H1 (cell line): ENCODE results near the gene LRRC37A3. TPM values are rescaled to one million over a fixed set of nuclear protein-coding genes. Genes with fewer than 3 reads are reported as not detected.
"Not testable (repeated sequence)": the region's sequence is repeated elsewhere in the genome, so short reads cannot be mapped to it uniquely, and the experiment has no call there.

Experiments
- CTCF ChIA-PET: fragments of 300-600 bp; sonication (Branson Sonifier 250); formaldehyde crosslinking; loops from one replicate; lab custom pipeline; 2021; ENCODE audit not compliant: partially characterized antibody; lab: Charles Lee
- POLR2A ChIA-PET: fragments of 300-600 bp; sonication (Branson Sonifier 250); formaldehyde crosslinking; loops from one replicate; lab custom pipeline; 2021; ENCODE audit warnings: inconsistent platforms; ENCODE audit not compliant: partially characterized antibody; lab: Charles Lee
- DNase-seq, 2 experiments: peaks; one replicate each; pipeline versions ENCODE4 v3.0.0 to v3.0.0-alpha.2; 2010 to 2022; ENCODE audit warnings: low spot score in 2 of 2, low read depth in 1 of 2, mixed read lengths in 1 of 2
- FAIRE-seq: peaks from 2 replicates; lab custom pipeline; 2011; peaks lifted over from hg19 to GRCh38; lab: Jason Lieb, UNC
- H2AFZ ChIP-seq: 2 replicates; pipeline ENCODE4 v1.8.1; 2012; ENCODE audit warnings: low read length, inconsistent platforms
- H2AK5ac ChIP-seq: 2 replicates; pipeline ENCODE4 v1.6.1; 2013; ENCODE audit warnings: low read depth, low read length
- H2BK120ac ChIP-seq: replicated peaks from 2 replicates; pipeline ENCODE3; 2013; ENCODE audit warnings: low read depth, low read length, inconsistent platforms
- H2BK12ac ChIP-seq: 2 replicates; pipeline ENCODE4 v1.6.1; 2013; ENCODE audit warnings: low read depth, low read length
- H2BK15ac ChIP-seq: 2 replicates; pipeline ENCODE4 v1.6.1; 2013; ENCODE audit warnings: low read length
- H2BK20ac ChIP-seq: 2 replicates; pipeline ENCODE4 v1.6.1; 2013; ENCODE audit warnings: low read length
- H2BK5ac ChIP-seq: 2 replicates; pipeline ENCODE4 v1.6.1; 2013; ENCODE audit warnings: low read depth, low read length
- H3K14ac ChIP-seq: 2 replicates; pipeline ENCODE4 v1.6.1; 2013; ENCODE audit warnings: inconsistent platforms; ENCODE audit not compliant: insufficient read length
- H3K18ac ChIP-seq: 2 replicates; pipeline ENCODE4 v1.6.1; 2013; ENCODE audit warnings: low read length; ENCODE audit errors: extremely low read depth
- H3K23ac ChIP-seq: 2 replicates; pipeline ENCODE4 v1.6.1; 2013; ENCODE audit warnings: inconsistent platforms; ENCODE audit not compliant: insufficient read length
- H3K23me2 ChIP-seq: 2 replicates; pipeline ENCODE4 v1.6.1; 2013; ENCODE audit warnings: low read depth, low read length
- H3K27ac ChIP-seq: 2 replicates; pipeline ENCODE4 v1.6.1; 2011; ENCODE audit warnings: low read depth, low read length, inconsistent platforms
- H3K27me3 ChIP-seq, 4 experiments: replicated peaks in 1 of 4; 1 replicate in 1 of 4; 2 replicates in 3 of 4; pipeline versions ENCODE4 v1.6.1 to v1.8.1; 2011 to 2013; ENCODE audit warnings: low read length in 3 of 4, mild to moderate bottlenecking in 3 of 4, inconsistent platforms in 2 of 4, mixed read lengths in 2 of 4, moderate library complexity in 1 of 4; ENCODE audit not compliant: control insufficient read depth in 3 of 4, insufficient read depth in 3 of 4; ENCODE audit errors: extremely low read depth in 1 of 4
- H3K36me3 ChIP-seq, 4 experiments: 2 replicates each; pipeline versions ENCODE4 v1.6.1 to v1.8.1; 2011 to 2013; ENCODE audit warnings: mild to moderate bottlenecking in 4 of 4, low read length in 3 of 4, moderate library complexity in 2 of 4, control low read depth in 1 of 4, inconsistent platforms in 1 of 4; ENCODE audit not compliant: insufficient read depth in 4 of 4, control insufficient read depth in 2 of 4
- H3K4ac ChIP-seq: replicated peaks from 2 replicates; pipeline ENCODE3; 2013; ENCODE audit warnings: low read length, low read depth, mixed read lengths, inconsistent platforms; ENCODE audit not compliant: insufficient read length
- H3K4me1 ChIP-seq, 4 experiments: replicated peaks in 1 of 4; 1 replicate in 1 of 4; 2 replicates in 3 of 4; pipeline versions ENCODE4 v1.6.1 to v1.8.1; 2011 to 2013; ENCODE audit warnings: low read length in 3 of 4, inconsistent platforms in 2 of 4, mixed read lengths in 1 of 4; ENCODE audit not compliant: insufficient read depth in 4 of 4, control insufficient read depth in 3 of 4
- H3K4me2 ChIP-seq, 2 experiments: 2 replicates each; pipeline versions ENCODE4 v1.6.1 to v1.8.1; 2011 to 2013; ENCODE audit warnings: low read depth in 2 of 2, low read length in 2 of 2, control low read depth in 1 of 2, inconsistent platforms in 1 of 2, mild to moderate bottlenecking in 1 of 2; ENCODE audit not compliant: insufficient read depth in 1 of 2
- H3K4me3 ChIP-seq, 4 experiments: fragments of 200-600, 300-600 bp in 1 of 4; sonication (generic), shearing (Covaris generic), sonication (Bioruptor Twin) in 1 of 4; 2 replicates each; pipeline versions ENCODE4 v1.5.1 to v1.8.1; 2011 to 2016; ENCODE audit warnings: low read length in 4 of 4, low read depth in 3 of 4, control low read depth in 2 of 4, inconsistent platforms in 2 of 4, mild to moderate bottlenecking in 2 of 4, mixed read lengths in 1 of 4, moderate library complexity in 1 of 4; ENCODE audit not compliant: insufficient read depth in 2 of 4; ENCODE audit errors: extremely low read depth in 1 of 4
- H3K56ac ChIP-seq: replicated peaks from 2 replicates; pipeline ENCODE3; 2013; ENCODE audit warnings: low read depth, mild to moderate bottlenecking, mixed read lengths, low read length, inconsistent platforms; ENCODE audit not compliant: insufficient read length
- H3K79me1 ChIP-seq: 2 replicates; pipeline ENCODE4 v1.6.1; 2013; ENCODE audit warnings: low read depth, low read length, control low read depth
- H3K79me2 ChIP-seq, 2 experiments: 2 replicates each; pipeline versions ENCODE4 v1.6.1 to v1.8.1; 2012 to 2013; ENCODE audit warnings: low read length in 2 of 2, mild to moderate bottlenecking in 2 of 2, inconsistent platforms in 1 of 2; ENCODE audit not compliant: insufficient read depth in 2 of 2, control insufficient read depth in 1 of 2
- H3K9ac ChIP-seq, 4 experiments: replicated peaks in 1 of 4; 1 replicate in 1 of 4; 2 replicates in 3 of 4; pipeline versions ENCODE4 v1.6.1 to v1.8.1; 2011 to 2013; ENCODE audit warnings: low read depth in 3 of 4, low read length in 3 of 4, control low read depth in 2 of 4, mild to moderate bottlenecking in 2 of 4, moderate library complexity in 2 of 4, inconsistent platforms in 1 of 4; ENCODE audit errors: extremely low read depth in 1 of 4
- H3K9me3 ChIP-seq, 2 experiments: 2 replicates each; pipeline versions ENCODE4 v1.6.1 to v1.8.1; 2012 to 2013; ENCODE audit warnings: mild to moderate bottlenecking in 2 of 2, moderate library complexity in 2 of 2, control low read depth in 1 of 2, inconsistent platforms in 1 of 2, low read depth in 1 of 2, low read length in 1 of 2, mixed read lengths in 1 of 2; ENCODE audit not compliant: insufficient read depth in 2 of 2
- H4K20me1 ChIP-seq, 2 experiments: replicated peaks in 1 of 2; 2 replicates each; pipeline versions ENCODE3 to v1.8.1; 2011 to 2013; ENCODE audit warnings: inconsistent platforms in 2 of 2, low read length in 2 of 2, mild to moderate bottlenecking in 1 of 2; ENCODE audit not compliant: insufficient read depth in 2 of 2, control insufficient read depth in 1 of 2
- H4K5ac ChIP-seq: 2 replicates; pipeline ENCODE4 v1.6.1; 2013; ENCODE audit warnings: low read length, low read depth, mixed read lengths, inconsistent platforms; ENCODE audit not compliant: insufficient read length
- H4K8ac ChIP-seq: 2 replicates; pipeline ENCODE4 v1.8.0; 2013; ENCODE audit warnings: mild to moderate bottlenecking, moderate library complexity, low read length, inconsistent platforms; ENCODE audit not compliant: insufficient read depth; ENCODE audit errors: extremely low read depth
- H4K91ac ChIP-seq: replicated peaks from 2 replicates; pipeline ENCODE3; 2013; ENCODE audit warnings: low read length, mixed read lengths, inconsistent platforms; ENCODE audit not compliant: insufficient read length
- WGBS, 2 experiments: shearing (Covaris generic) in 1 of 2; methylation state at CpG; one replicate each; pipeline versions ENCODE4 v1.1.6 to v1.1.7; 2013 to 2015; ENCODE audit warnings: low lambda C conversion rate in 2 of 2, mixed read lengths in 2 of 2, inconsistent platforms in 1 of 2, low coverage in 1 of 2, missing lambda C conversion rate in 1 of 2; ENCODE audit not compliant: insufficient replicate concordance in 2 of 2, insufficient coverage in 1 of 2, insufficient read length in 1 of 2; ENCODE audit errors: extremely low coverage in 1 of 2, missing lambda C conversion rate in 1 of 2; 5-methylcytosine and 5-hydroxymethylcytosine counted together
- polyA plus RNA-seq, 7 experiments: library from polyadenylated mRNA; depleted of rRNA in 3 of 7; stranded (reverse) in 5 of 7; unstranded in 2 of 7; fragments of >200 nt in 5 of 7; fragments of 200-250 nt in 2 of 7; gene quantifications; 1 replicate in 5 of 7; 2 replicates in 1 of 7; 4 replicates in 1 of 7; pipeline versions ENCODE4 v1.2.1 to v1.2.3, GENCODE V29; 2011 to 2013; ENCODE audit warnings: missing spikeins in 2 of 7, mixed read lengths in 2 of 7
- total RNA-seq: library from RNA; stranded (reverse); fragmentation: NEBNext Ultra II Directional; extraction: Animal tissue kit (Norgen Biotek cat#: 25700); gene quantifications from 2 replicates; pipeline ENCODE4 v1.2.1, GENCODE V29; 2021

Gene LRRC37A3
- total and polyA plus RNA-seq, 2 of the 8 experiments (the other 6 are each of a cell fraction or from before 2014, with no cell fraction given) = 2.7 to 9.4 TPM

- H4K91ac ChIP-seq, H3K4me2 ChIP-seq, H3K27me3 ChIP-seq, POLR2A ChIA-PET, H3K23ac ChIP-seq, H3K18ac ChIP-seq, H3K4me1 ChIP-seq, H3K9me3 ChIP-seq, CTCF ChIA-PET, H3K14ac ChIP-seq, H3K56ac ChIP-seq, H2BK20ac ChIP-seq, H3K36me3 ChIP-seq, H4K20me1 ChIP-seq, H2BK5ac ChIP-seq, H3K23me2 ChIP-seq, H3K27ac ChIP-seq, H3K4ac ChIP-seq, DNase-seq, H3K9ac ChIP-seq, H4K5ac ChIP-seq, H2BK12ac ChIP-seq, FAIRE-seq, H2BK120ac ChIP-seq, H4K8ac ChIP-seq, H3K4me3 ChIP-seq, H3K79me1 ChIP-seq, H2BK15ac ChIP-seq, H2AFZ ChIP-seq, H2AK5ac ChIP-seq, H3K79me2 ChIP-seq: not testable (repeated sequence)
- WGBS, 2 experiments = 83% methylated on average over 1 of the region's 1 CpG; no CpG with 5 or more reads in 1 of the 2 experiments
Measured at GRCh38 chr17:64915244-64915643, 4.0 kb downstream of the LRRC37A3 start.

GRCh38 chr17:64910191-64910514 is 9.1 kb downstream of the LRRC37A3 start:
- H3K79me1 ChIP-seq, FAIRE-seq, H3K27me3 ChIP-seq, H2BK5ac ChIP-seq, H4K5ac ChIP-seq, H4K8ac ChIP-seq, H3K23ac ChIP-seq, H3K4ac ChIP-seq, H4K20me1 ChIP-seq, H3K18ac ChIP-seq, H2BK15ac ChIP-seq, H3K9me3 ChIP-seq, H2AFZ ChIP-seq, H3K27ac ChIP-seq, H2BK20ac ChIP-seq, H3K4me2 ChIP-seq, H3K14ac ChIP-seq, H2AK5ac ChIP-seq, H2BK120ac ChIP-seq, H3K4me3 ChIP-seq, CTCF ChIA-PET, H3K23me2 ChIP-seq, H3K79me2 ChIP-seq, H3K36me3 ChIP-seq, H4K91ac ChIP-seq, H3K4me1 ChIP-seq, H2BK12ac ChIP-seq, H3K9ac ChIP-seq, H3K56ac ChIP-seq, POLR2A ChIA-PET, DNase-seq: not testable (repeated sequence)
- 96% methylated on average over 2 of the region's 3 CpGs; no CpG with 5 or more reads in 1 of the 2 experiments for WGBS, 2 experiments
